ENCODE measurements around the gene ZDHHC4.

The ZDHHC4 gene

GRCh38 chr7:6531492-6532279 is 45.6 kb upstream of the ZDHHC4 start:
- Histone ChIP-seq H4K12ac (ENCODE audit: low read depth, low read length) (no peak overlapping the region), H2AFZ (ENCODE audit: insufficient read depth, low read length, poor library complexity) (no peak overlapping the region), H3K23ac (ENCODE audit: low read length) (no peak overlapping the region), H2BK12ac (ENCODE audit: low read length) (no peak overlapping the region), H2AK5ac (ENCODE audit: low read length) (no peak overlapping the region), H3K27ac (ENCODE audit: low read depth, low read length) (no peak overlapping the region), H3K4me3 (ENCODE audit: low read depth, low read length) (no peak overlapping the region), H3K9me3 (ENCODE audit: insufficient read depth, low read depth, low read length) (peaks cover 6% of the 10 kb centered on the region), H3K18ac (ENCODE audit: low read length) (no peak overlapping the region), H3K4me1 (ENCODE audit: control insufficient read depth in 1 of 2, insufficient read depth in 2 of 2, low read length in 2 of 2) (peaks cover 8% of the 10 kb centered on the region in 2 experiments), H2BK5ac (ENCODE audit: low read depth, low read length, poor library complexity) (no peak overlapping the region), H2BK120ac (ENCODE audit: insufficient read depth, low read length, poor library complexity) (no peak overlapping the region), H3K27me3 (ENCODE audit: insufficient read depth, low read length) (peaks cover 50% of the 10 kb centered on the region), H3K14ac (ENCODE audit: low read length) (no peak overlapping the region), H3K4ac (ENCODE audit: low read depth, low read length) (no peak overlapping the region), H4K91ac (ENCODE audit: low read depth, low read length) (no peak overlapping the region), H3K36me3 (ENCODE audit: control insufficient read depth in 1 of 2, insufficient read depth in 2 of 2, low read length in 2 of 2) (no peaks in the 10 kb centered on the region), H4K8ac (ENCODE audit: low read depth, low read length) (no peak overlapping the region), H3K79me1 (ENCODE audit: low read length) (no peaks in the 10 kb centered on the region), H3K9ac (ENCODE audit: low read length) (no peak overlapping the region), H3K79me2 (ENCODE audit: control insufficient read depth, insufficient read depth, low read length, poor library complexity) (no peaks in the 10 kb centered on the region), H3K4me2 (ENCODE audit: low read length) (peak overlapping the region; percentile 53)
- WGBS (ENCODE audit: extremely low coverage, insufficient coverage, insufficient read length) = no CpG with 5 or more reads among the region's 19 CpGs
- no peak for DNase-seq

DNA sequence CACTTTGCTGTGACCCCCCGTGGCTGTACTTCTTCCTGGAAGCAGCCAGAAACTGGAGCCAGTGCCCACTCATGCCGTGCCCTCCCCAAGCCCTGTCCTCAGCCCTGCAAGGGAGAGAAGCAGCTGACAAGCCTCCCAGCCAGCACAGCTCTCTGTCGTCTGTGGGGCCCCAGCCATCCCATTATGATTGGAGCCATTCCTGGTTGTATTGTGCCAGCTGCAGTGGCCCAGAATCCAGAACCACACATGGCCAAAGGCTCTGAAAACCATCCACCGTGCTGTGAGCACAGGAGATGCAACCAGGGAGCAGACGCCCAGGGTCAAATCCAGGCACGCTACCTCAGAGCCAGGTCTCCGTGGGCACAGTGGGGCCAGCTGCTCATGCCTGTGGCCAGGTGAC is 44.7 kb upstream of the ZDHHC4 start:
- Histone ChIP-seq H3K4me2 (ENCODE audit: low read length) (no peak overlapping the region), H3K79me2 (ENCODE audit: control insufficient read depth, insufficient read depth, low read length, poor library complexity) (no peaks in the 10 kb centered on the region), H4K8ac (ENCODE audit: low read depth, low read length) (no peak overlapping the region), H3K9ac (ENCODE audit: low read length) (no peak overlapping the region), H3K79me1 (ENCODE audit: low read length) (no peaks in the 10 kb centered on the region), H3K27me3 (ENCODE audit: insufficient read depth, low read length) (peaks cover 50% of the 10 kb centered on the region), H2AFZ (ENCODE audit: insufficient read depth, low read length, poor library complexity) (no peak overlapping the region), H3K27ac (ENCODE audit: low read depth, low read length) (no peak overlapping the region), H3K9me3 (ENCODE audit: insufficient read depth, low read depth, low read length) (peaks cover 6% of the 10 kb centered on the region), H3K14ac (ENCODE audit: low read length) (no peak overlapping the region), H2BK5ac (ENCODE audit: low read depth, low read length, poor library complexity) (no peak overlapping the region), H3K36me3 (ENCODE audit: control insufficient read depth in 1 of 2, insufficient read depth in 2 of 2, low read length in 2 of 2) (no peaks in the 10 kb centered on the region), H3K4me3 (ENCODE audit: low read depth, low read length) (no peak overlapping the region), H2BK12ac (ENCODE audit: low read length) (no peak overlapping the region), H3K23ac (ENCODE audit: low read length) (no peak overlapping the region), H4K12ac (ENCODE audit: low read depth, low read length) (no peak overlapping the region), H3K4ac (ENCODE audit: low read depth, low read length) (no peak overlapping the region), H2BK120ac (ENCODE audit: insufficient read depth, low read length, poor library complexity) (no peak overlapping the region), H4K91ac (ENCODE audit: low read depth, low read length) (no peak overlapping the region), H2AK5ac (ENCODE audit: low read length) (no peak overlapping the region), H3K18ac (ENCODE audit: low read length) (no peak overlapping the region), H3K4me1 (ENCODE audit: control insufficient read depth in 1 of 2, insufficient read depth in 2 of 2, low read length in 2 of 2) (peaks cover 5% of the 10 kb centered on the region in 2 experiments)
- WGBS (ENCODE audit: extremely low coverage, insufficient coverage, insufficient read length) = no CpG with 5 or more reads among the region's 7 CpGs
- DNase-seq = no peak

DNA sequence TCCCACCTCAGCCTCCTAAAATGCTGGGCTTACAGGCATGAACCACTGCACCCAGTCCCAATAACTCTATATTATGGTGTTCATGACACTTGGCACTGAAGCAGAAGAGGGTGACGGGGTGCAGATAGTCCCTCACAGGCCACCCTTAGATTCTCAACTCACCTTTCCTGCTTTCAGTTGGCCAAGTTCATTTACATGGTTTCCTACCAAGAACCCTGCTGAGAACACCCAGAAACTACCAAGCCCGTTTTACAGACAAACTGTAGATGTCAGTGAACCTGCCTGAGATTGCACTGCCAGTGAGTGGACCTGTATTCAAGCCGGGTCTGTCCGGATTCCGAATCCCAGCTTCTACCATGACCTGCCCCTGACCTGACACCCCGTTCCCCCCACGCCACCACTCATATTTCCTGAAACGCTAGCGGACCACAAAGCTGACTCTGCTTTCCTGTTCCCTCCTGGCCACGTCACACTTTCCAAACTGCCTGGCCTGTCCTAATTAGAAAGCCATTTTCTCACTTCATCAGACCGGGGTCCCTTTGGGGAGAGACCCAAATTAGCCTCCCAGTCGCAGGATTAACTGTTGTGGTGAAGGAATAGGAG is 43.3 kb upstream of the ZDHHC4 start:
- no peak overlapping the region for H3K4me3 ChIP-seq (ENCODE audit: low read depth, low read length)

DNA sequence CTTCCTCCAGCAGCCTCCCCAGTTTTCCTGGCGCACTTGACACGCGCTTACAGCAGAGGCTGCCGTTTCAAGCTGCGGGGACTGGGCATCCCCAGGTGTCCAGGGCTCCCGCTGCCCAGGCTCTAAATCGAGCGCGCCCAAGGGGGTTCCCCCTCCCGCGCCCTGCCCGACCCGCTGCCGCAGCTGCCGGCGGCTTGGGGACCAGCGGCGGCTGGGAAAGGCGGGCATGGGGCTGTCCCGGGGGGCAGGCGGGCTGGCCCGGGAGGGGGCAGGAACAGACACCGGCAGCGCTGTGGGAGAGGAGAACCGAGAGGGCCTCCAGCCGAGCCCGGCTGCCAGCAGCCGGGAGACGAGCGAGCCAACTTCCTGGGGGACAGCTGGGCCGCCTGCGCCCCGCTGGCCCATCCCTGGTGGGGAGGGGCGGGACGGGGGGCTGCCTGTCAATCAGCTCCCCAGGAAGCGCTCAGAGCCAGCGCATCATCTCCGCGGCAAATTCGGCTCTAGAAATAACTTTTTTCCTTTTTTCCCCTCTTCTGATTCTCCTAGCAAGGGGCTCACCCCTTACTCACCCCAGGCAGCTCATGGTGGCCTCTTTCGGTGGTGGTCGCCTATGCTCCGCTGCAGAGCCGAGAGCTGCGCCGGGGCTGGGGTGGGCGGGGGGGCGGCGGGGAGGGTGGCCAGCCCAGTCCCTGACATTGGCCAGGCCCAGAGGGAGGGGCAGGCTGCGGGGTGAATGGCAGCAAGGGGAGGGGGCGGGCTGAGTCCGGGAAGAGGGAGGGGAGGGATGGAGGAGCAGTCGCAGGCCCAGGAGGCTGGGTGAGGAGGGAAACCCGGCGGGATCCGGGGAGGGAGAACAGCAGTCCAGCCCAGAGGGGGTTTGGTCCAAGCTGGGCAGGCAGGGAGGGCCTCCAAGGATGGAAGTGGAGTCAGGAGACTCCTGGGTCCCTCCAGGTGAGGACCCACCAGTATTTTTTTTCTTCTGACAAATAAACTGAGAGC is 40.7 kb upstream of the ZDHHC4 start:
- Histone ChIP-seq H3K79me1 (ENCODE audit: low read length) (no peaks in the 10 kb centered on the region), H3K79me2 (ENCODE audit: control insufficient read depth, insufficient read depth, low read length, poor library complexity) (no peaks in the 10 kb centered on the region), H3K4me1 (ENCODE audit: control insufficient read depth in 1 of 2, insufficient read depth in 2 of 2, low read length in 2 of 2) (no peaks in the 10 kb centered on the region), H3K14ac (ENCODE audit: low read length) (no peak overlapping the region), H3K9me3 (ENCODE audit: insufficient read depth, low read depth, low read length) (peaks cover 8% of the 10 kb centered on the region), H2AK5ac (ENCODE audit: low read length) (no peak overlapping the region), H4K12ac (ENCODE audit: low read depth, low read length) (no peak overlapping the region), H2BK12ac (ENCODE audit: low read length) (no peak overlapping the region), H3K4ac (ENCODE audit: low read depth, low read length) (no peak overlapping the region), H3K36me3 (ENCODE audit: control insufficient read depth in 1 of 2, insufficient read depth in 2 of 2, low read length in 2 of 2) (no peaks in the 10 kb centered on the region), H2BK5ac (ENCODE audit: low read depth, low read length, poor library complexity) (no peak overlapping the region), H3K18ac (ENCODE audit: low read length) (no peak overlapping the region), H3K23ac (ENCODE audit: low read length) (no peak overlapping the region), H3K27ac (ENCODE audit: low read depth, low read length) (no peak overlapping the region), H3K9ac (ENCODE audit: low read length) (no peak overlapping the region), H3K4me2 (ENCODE audit: low read length) (peak overlapping the region; percentile 76), H3K27me3 (ENCODE audit: insufficient read depth, low read length) (peaks cover 35% of the 10 kb centered on the region), H2BK120ac (ENCODE audit: insufficient read depth, low read length, poor library complexity) (no peak overlapping the region), H2AFZ (ENCODE audit: insufficient read depth, low read length, poor library complexity) (no peak overlapping the region), H4K8ac (ENCODE audit: low read depth, low read length) (no peak overlapping the region), H3K4me3 (ENCODE audit: low read depth, low read length) (peak overlapping the region; percentile 11), H4K91ac (ENCODE audit: low read depth, low read length) (no peak overlapping the region)
- no CpG with 5 or more reads among the region's 56 CpGs for WGBS (ENCODE audit: extremely low coverage, insufficient coverage, insufficient read length)
- no peak for DNase-seq

More for the DNA sequence above, 43.3 kb upstream of the ZDHHC4 start:
- H3K27ac ChIP-seq (ENCODE audit: low read depth, low read length) = no peak overlapping the region
- peaks cover 6% of the 10 kb centered on the region for H3K9me3 ChIP-seq (ENCODE audit: insufficient read depth, low read depth, low read length)
- H3K36me3 ChIP-seq (ENCODE audit: control insufficient read depth in 1 of 2, insufficient read depth in 2 of 2, low read length in 2 of 2) = no peaks in the 10 kb centered on the region
- H3K9ac ChIP-seq (ENCODE audit: low read length) = no peak overlapping the region
- peaks cover 5% of the 10 kb centered on the region in 2 experiments for H3K4me1 ChIP-seq (ENCODE audit: control insufficient read depth in 1 of 2, insufficient read depth in 2 of 2, low read length in 2 of 2)
- no peak overlapping the region for H3K18ac ChIP-seq (ENCODE audit: low read length)
- H3K14ac ChIP-seq (ENCODE audit: low read length) = no peak overlapping the region
- peaks cover 47% of the 10 kb centered on the region for H3K27me3 ChIP-seq (ENCODE audit: insufficient read depth, low read length)
- no peaks in the 10 kb centered on the region for H3K79me1 ChIP-seq (ENCODE audit: low read length)
- H4K8ac ChIP-seq (ENCODE audit: low read depth, low read length) = no peak overlapping the region
- H3K23ac ChIP-seq (ENCODE audit: low read length) = no peak overlapping the region
- no peak overlapping the region for H3K4ac ChIP-seq (ENCODE audit: low read depth, low read length)
- H2AK5ac ChIP-seq (ENCODE audit: low read length) = no peak overlapping the region
- DNase-seq = no peak
- no peak overlapping the region for H4K91ac ChIP-seq (ENCODE audit: low read depth, low read length)
- H3K4me2 ChIP-seq (ENCODE audit: low read length) = no peak overlapping the region
- H3K79me2 ChIP-seq (ENCODE audit: control insufficient read depth, insufficient read depth, low read length, poor library complexity) = no peaks in the 10 kb centered on the region
- no peak overlapping the region for H4K12ac ChIP-seq (ENCODE audit: low read depth, low read length)
- H2BK5ac ChIP-seq (ENCODE audit: low read depth, low read length, poor library complexity) = no peak overlapping the region
- H2BK120ac ChIP-seq (ENCODE audit: insufficient read depth, low read length, poor library complexity) = no peak overlapping the region
- no CpG with 5 or more reads among the region's 12 CpGs for WGBS (ENCODE audit: extremely low coverage, insufficient coverage, insufficient read length)
- H2BK12ac ChIP-seq (ENCODE audit: low read length) = no peak overlapping the region
- H2AFZ ChIP-seq (ENCODE audit: insufficient read depth, low read length, poor library complexity) = no peak overlapping the region

All from trophoblast cell (in vitro differentiated cells and primary cell).